Activated CD8-positive, alpha-beta T cell treated with anti-CD3 and anti-CD28 coated beads for 36 hours (primary cell): ENCODE measurements around the gene NPTX1. TPM values are rescaled to one million over a fixed set of nuclear protein-coding genes. Genes with fewer than 3 reads are reported as not detected.

Experiments used
- ATAC-seq: fragments of 200-7000 bp; cut with Tn5 transposase; one replicate; pipeline ENCODE4 v1.10.0; 2021; ENCODE audit warnings: mild to moderate bottlenecking, moderate library complexity
- CTCF ChIA-PET: fragments of 350-600 bp; sonication (Branson Sonifier 250); formaldehyde crosslinking; loops from one replicate; lab custom pipeline; 2021; ENCODE audit warnings: antibody characterized with exemption; lab: Charles Lee
- POLR2A ChIA-PET: fragments of 350-600 bp; sonication (Branson Sonifier 250); formaldehyde crosslinking; loops from one replicate; lab custom pipeline; 2021; ENCODE audit warnings: antibody characterized with exemption; lab: Charles Lee
- DNase-seq: peaks from one replicate; pipeline ENCODE4 v3.0.0-alpha.2; 2020
- H3K27ac Mint-ChIP-seq: one replicate; pipeline ENCODE4 v1.8.0; 2021; ENCODE audit warnings: mild to moderate bottlenecking, mixed read lengths
- H3K27me3 Mint-ChIP-seq: one replicate; pipeline ENCODE4 v1.8.0; 2021; ENCODE audit warnings: mixed read lengths
- H3K36me3 Mint-ChIP-seq: one replicate; pipeline ENCODE4 v1.8.0; 2021; ENCODE audit warnings: low read depth, mixed read lengths
- H3K4me1 Mint-ChIP-seq: one replicate; pipeline ENCODE4 v1.8.0; 2021; ENCODE audit warnings: low read depth, mixed read lengths
- H3K4me3 Mint-ChIP-seq: one replicate; pipeline ENCODE4 v1.8.0; 2021; ENCODE audit warnings: mild to moderate bottlenecking, moderate library complexity, mixed read lengths
- H3K9me3 Mint-ChIP-seq: one replicate; pipeline ENCODE4 v1.8.0; 2021; ENCODE audit warnings: mixed read lengths
- CTCF ChIP-seq: fragments of 200-600 bp; IDR thresholded peaks from one replicate; pipeline ENCODE4 v1.8.0; 2022; ENCODE audit warnings: antibody characterized with exemption, mild to moderate bottlenecking
- intact Hi-C: fragments of 100-400 bp; cut with micrococcal nuclease; formaldehyde crosslinking; loops from one replicate; pipeline ENCODE4 v1.10.0; 2022
- microRNA-seq: library from miRNA; unstranded; fragments of <30 nt; microRNA quantifications from one replicate; pipeline ENCODE4 v1.2.0, GENCODE V29; 2022; ENCODE audit warnings: borderline microRNAs expressed, borderline replicate concordance
- total RNA-seq, 2 experiments: library from RNA; stranded (reverse); gene quantifications; one replicate each; pipeline ENCODE4 v1.2.3, GENCODE V29; 2021

NPTX1 gene
- total RNA-seq, 2 experiments from 2014 or later, result 3.4 to 5.1 TPM

- no peak for TF ChIP-seq CTCF
- no peak overlapping the region for H3K4me3 Mint-ChIP-seq
- no peak overlapping the region for H3K27ac Mint-ChIP-seq
Measured at GRCh38 chr17:80418589-80418988, 57.8 kb downstream of the NPTX1 start.

More at GRCh38 chr17:80418589-80418988, 57.8 kb downstream of the NPTX1 start:
- intact Hi-C loops, result no loop called here
- no peaks in the 10 kb centered on the region for H3K9me3 Mint-ChIP-seq
- peaks cover 2% of the 10 kb centered on the region for H3K36me3 Mint-ChIP-seq
- peaks cover 6% of the 10 kb centered on the region for H3K27me3 Mint-ChIP-seq
- no peak for ATAC-seq
- no peak for DNase-seq
- CTCF ChIA-PET, result no interaction called here
- peaks cover 22% of the 10 kb centered on the region for H3K4me1 Mint-ChIP-seq
- POLR2A ChIA-PET, result no interaction called here

Small RNA genes within 50 kb of the gene (microRNA-seq; reads per million reads assigned to microRNA genes)
- gene MIR4730, result not detected

Other genes starting within 250 kb of the NPTX1 start
- gene RNF213, start 215.8 kb downstream of the NPTX1 start, total RNA-seq, result 100 to 1,000 TPM; 131 to 142 TPM
- gene ENDOV, start 61.4 kb downstream of the NPTX1 start, total RNA-seq, result 10 to 100 TPM; 16.8 to 18.1 TPM
- gene RPTOR, start 68.2 kb upstream of the NPTX1 start, total RNA-seq, result 10 to 100 TPM; 45.3 to 49.1 TPM